ENCODE measurements around the gene PARN. TPM values are rescaled to one million over a fixed set of nuclear protein-coding genes. Genes with fewer than 3 reads are reported as not detected.

Gene PARN
- total and polyA plus RNA-seq, 7 donors, result 10.3 to 20.9 (median 14.1) TPM

DNA sequence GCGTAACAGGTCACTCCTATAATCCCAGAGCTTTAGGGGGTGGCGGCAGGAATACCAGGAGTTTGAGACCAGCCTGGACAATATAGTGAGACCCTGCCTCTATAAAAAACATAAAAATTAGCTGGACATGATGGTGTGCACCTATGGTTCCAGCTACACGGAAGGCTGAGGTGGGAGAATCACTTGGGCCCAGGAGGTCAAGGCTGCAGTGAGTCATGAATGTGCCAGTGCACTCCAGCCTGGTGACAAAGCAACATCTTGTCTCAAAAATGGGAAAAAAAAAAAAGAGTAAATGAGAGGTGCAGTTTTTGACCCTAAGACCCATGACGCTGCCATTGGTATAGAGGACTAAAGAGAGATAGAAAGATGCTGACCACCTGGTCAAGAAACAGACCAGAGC is 16.1 kb downstream of the PARN start:
- H3K4me3 ChIP-seq, result no peak overlapping the region
- intact Hi-C loops (cut with DNase I), result no loop called here
- no peak for DNase-seq

DNA sequence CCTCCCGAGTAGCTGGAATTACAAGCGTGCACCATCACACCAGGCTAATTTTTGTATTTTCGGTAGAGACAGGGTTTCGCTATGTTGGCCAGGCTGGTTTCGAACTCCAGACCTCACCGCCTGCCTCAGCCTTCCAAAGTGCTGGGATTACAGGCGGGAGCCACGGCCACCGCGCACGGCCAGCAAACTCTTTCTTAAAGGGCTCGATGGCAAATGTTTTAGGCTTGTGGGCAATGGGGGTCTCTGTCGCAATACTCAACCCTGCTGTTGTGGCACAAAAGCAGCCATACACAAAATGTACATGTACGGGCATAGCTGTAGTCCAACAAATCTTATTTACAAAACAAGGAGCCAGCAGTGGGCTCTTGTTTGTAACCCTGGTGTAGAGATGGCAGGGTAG is 18.4 kb downstream of the PARN start:
- TF ChIP-seq, protein P1, sequence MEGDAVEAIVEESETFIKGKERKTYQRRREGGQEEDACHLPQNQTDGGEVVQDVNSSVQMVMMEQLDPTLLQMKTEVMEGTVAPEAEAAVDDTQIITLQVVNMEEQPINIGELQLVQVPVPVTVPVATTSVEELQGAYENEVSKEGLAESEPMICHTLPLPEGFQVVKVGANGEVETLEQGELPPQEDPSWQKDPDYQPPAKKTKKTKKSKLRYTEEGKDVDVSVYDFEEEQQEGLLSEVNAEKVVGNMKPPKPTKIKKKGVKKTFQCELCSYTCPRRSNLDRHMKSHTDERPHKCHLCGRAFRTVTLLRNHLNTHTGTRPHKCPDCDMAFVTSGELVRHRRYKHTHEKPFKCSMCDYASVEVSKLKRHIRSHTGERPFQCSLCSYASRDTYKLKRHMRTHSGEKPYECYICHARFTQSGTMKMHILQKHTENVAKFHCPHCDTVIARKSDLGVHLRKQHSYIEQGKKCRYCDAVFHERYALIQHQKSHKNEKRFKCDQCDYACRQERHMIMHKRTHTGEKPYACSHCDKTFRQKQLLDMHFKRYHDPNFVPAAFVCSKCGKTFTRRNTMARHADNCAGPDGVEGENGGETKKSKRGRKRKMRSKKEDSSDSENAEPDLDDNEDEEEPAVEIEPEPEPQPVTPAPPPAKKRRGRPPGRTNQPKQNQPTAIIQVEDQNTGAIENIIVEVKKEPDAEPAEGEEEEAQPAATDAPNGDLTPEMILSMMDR (IDR thresholded peaks at IDR 0.05), result no peak
- DNase-seq, result no peak
- Histone ChIP-seq H3K27ac (no peak overlapping the region), H3K27me3 (ENCODE audit: insufficient read depth in 3 of 3, low read length in 2 of 3) (no peaks in the 10 kb centered on the region), H3K9me3 (no peaks in the 10 kb centered on the region), H3K36me3 (ENCODE audit: insufficient read depth in 1 of 2, low read depth in 1 of 2) (peaks cover 5 to 94% of the 10 kb centered on the region in 2 donors), H3K4me1 (no peaks in the 10 kb centered on the region), H3K4me3 (no peak overlapping the region)
- 97 to 98% (median 97%) methylated on average over 14 of the region's 14 CpGs for WGBS, 3 donors
- intact Hi-C loops (cut with DNase I), result no loop called here
- no peak for ATAC-seq

More for the DNA sequence above, 16.1 kb downstream of the PARN start:
- ATAC-seq, result no peak
- peaks cover 7 to 91% of the 10 kb centered on the region in 2 donors for H3K36me3 ChIP-seq (ENCODE audit: insufficient read depth in 1 of 2, low read depth in 1 of 2)
- no peaks in the 10 kb centered on the region for H3K4me1 ChIP-seq
- 97 to 99% (median 98%) methylated on average over 4 of the region's 4 CpGs for WGBS, 3 donors
- no peaks in the 10 kb centered on the region for H3K27me3 ChIP-seq (ENCODE audit: insufficient read depth in 3 of 3, low read length in 2 of 3)
- TF ChIP-seq, protein P1 (IDR thresholded peaks at IDR 0.05), result no peak
- H3K9me3 ChIP-seq, result no peaks in the 10 kb centered on the region
- H3K27ac ChIP-seq, result no peak overlapping the region

DNA sequence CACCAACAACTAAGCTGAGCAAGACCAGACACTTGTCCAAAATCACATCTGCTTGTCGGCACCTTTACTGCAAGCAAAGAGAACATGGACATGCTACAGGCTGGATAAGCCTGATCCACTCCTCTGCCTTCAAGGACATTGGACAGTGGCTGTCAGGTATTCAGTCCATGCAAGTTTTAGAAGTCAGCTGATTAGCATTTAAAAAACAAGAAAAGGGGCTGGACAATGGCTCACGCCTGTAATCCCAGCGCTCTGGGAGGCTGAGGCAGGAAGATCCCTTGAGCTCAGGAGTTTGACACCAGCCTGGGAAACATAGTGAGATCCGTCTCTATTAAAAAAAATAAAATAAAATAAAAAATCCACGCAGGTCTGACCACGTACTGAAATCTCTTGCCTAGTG is 20.3 kb downstream of the PARN start:
- peaks cover 8 to 92% of the 10 kb centered on the region in 2 donors for H3K36me3 ChIP-seq (ENCODE audit: insufficient read depth in 1 of 2, low read depth in 1 of 2)
- WGBS, 3 donors, result 95 to 96% (median 96%) methylated on average over 6 of the region's 6 CpGs

DNA sequence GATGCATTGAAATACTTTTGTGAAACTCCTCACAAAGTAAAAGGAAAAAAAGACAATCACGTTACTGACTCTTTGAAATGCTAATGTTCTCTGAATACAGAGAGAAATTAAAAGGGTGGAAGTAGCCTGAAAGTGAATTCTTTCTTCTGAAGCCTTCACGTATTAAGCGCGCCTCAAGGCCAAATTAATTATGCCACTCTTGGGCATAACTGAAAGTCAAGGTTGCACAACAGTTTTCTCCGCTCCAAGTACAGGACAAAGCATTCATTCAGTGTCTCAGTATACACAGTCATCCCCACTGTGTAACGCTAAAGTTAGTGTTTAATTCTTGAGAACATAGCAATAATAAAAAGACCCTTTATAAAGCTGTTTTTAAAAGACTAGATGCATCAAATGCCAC is 21.5 kb downstream of the PARN start:
- no peaks in the 10 kb centered on the region for H3K9me3 ChIP-seq
- WGBS, 3 donors, result 75 to 90% (median 77%) methylated on average over 6 of the region's 6 CpGs
- H3K27ac ChIP-seq, result no peak overlapping the region
- peaks cover 8 to 93% of the 10 kb centered on the region in 2 donors for H3K36me3 ChIP-seq (ENCODE audit: insufficient read depth in 1 of 2, low read depth in 1 of 2)
- DNase-seq (no peak), ATAC-seq (no peak)
- no peaks in the 10 kb centered on the region for H3K4me1 ChIP-seq
- H3K4me3 ChIP-seq, result no peak overlapping the region
- intact Hi-C loops (cut with DNase I), result no loop called here
- TF ChIP-seq, protein P1 (IDR thresholded peaks at IDR 0.05), result no peak
- H3K27me3 ChIP-seq (ENCODE audit: insufficient read depth in 3 of 3, low read length in 2 of 3), result no peaks in the 10 kb centered on the region

More for the DNA sequence above, 20.3 kb downstream of the PARN start:
- H3K4me1 ChIP-seq, result no peaks in the 10 kb centered on the region
- no peak overlapping the region for H3K4me3 ChIP-seq
- TF ChIP-seq, protein P1 (IDR thresholded peaks at IDR 0.05), result no peak
- H3K27me3 ChIP-seq (ENCODE audit: insufficient read depth in 3 of 3, low read length in 2 of 3), result no peaks in the 10 kb centered on the region
- DNase-seq, result no peak
- no peaks in the 10 kb centered on the region for H3K9me3 ChIP-seq
- H3K27ac ChIP-seq, result no peak overlapping the region
- intact Hi-C loops (cut with DNase I), result no loop called here
- no peak for ATAC-seq

DNA sequence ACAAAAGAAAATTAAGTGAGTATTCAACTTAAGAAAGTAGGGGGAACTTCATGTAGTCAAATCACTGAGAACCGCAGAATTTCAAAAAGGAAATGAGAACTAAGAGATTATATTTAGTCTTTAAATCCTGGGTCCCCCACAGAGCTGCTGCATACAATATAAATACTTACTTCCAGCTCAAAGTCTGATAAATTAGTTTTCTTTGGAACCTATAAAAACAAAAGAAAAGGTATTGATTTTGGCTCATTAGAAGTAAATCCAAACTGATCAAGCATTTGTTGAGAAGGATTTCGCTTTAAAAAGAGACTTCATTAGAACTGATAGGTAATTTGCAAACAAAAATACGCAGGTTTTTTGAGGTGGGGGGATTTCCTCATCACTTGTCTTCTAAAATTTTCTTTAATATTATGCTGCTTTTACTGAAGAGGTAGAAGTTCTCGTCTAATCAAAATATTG is 21.9 kb downstream of the PARN start:
- H3K27me3 ChIP-seq (ENCODE audit: insufficient read depth in 3 of 3, low read length in 2 of 3), result no peaks in the 10 kb centered on the region
- no peak overlapping the region for H3K27ac ChIP-seq
- no peaks in the 10 kb centered on the region for H3K4me1 ChIP-seq
- no peak overlapping the region for H3K4me3 ChIP-seq
- peaks cover 13 to 93% of the 10 kb centered on the region in 2 donors for H3K36me3 ChIP-seq (ENCODE audit: insufficient read depth in 1 of 2, low read depth in 1 of 2)
- DNase-seq (no peak), ATAC-seq (no peak)
- intact Hi-C loops (cut with DNase I), result no loop called here
- 92 to 95% (median 93%) methylated on average over 4 of the region's 4 CpGs for WGBS, 3 donors
- no peaks in the 10 kb centered on the region for H3K9me3 ChIP-seq
- TF ChIP-seq, protein P1 (IDR thresholded peaks at IDR 0.05), result no peak

All from psoas muscle (tissue), 8 donors.